ENCODE data around the gene ZMYM5. TPM values are rescaled to one million over a fixed set of nuclear protein-coding genes. Genes with fewer than 3 reads are reported as not detected.
"Not testable (repeated sequence)": the region's sequence is repeated elsewhere in the genome, so short reads cannot be mapped to it uniquely, and the experiment has no call there.

ZMYM5 gene
- total RNA-seq, 2 experiments from 2014 or later = 14.3 to 16.9 TPM

DNA sequence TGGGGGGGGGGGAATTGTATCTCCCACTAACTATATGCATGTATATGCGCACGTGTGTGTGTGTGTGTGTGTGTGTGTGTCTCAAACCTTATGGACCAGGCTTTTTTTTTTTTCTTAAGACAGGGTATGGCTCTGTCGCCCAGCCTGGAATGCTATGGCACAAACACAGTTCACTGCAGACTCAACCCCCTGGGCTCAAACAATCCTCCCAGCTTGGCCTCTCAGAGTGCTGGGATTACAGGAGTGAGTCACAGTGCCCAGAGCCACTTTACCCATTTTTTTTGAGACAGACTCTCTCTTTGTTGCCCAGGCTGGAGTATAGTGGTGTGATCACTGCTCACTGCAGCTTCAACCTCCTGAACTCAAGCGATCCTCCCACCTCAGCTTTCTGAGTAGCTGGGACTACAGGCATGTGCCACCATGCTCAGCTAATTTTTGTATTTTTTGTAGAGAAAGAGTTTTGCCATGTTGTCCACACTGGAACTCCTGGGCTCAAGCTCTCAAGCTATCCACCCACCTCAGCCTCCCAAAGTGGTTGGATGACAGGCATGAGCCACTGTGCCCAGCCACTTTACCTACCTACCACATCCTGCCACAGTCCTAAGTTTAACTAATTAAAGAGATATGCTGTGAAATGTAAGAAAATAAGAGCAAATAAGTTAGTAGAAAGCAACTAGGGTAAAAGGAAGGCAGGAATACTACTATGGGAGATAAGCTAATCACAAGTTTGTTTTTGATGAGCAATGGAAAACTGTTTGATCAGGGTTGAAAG, 2.4 kb downstream of the ZMYM5 start:
- Mint-ChIP-seq H3K27me3 (no peaks in the 10 kb centered on the region), H3K4me1 (peaks cover 41% of the 10 kb centered on the region), H3K9me3 (ENCODE audit: low read depth) (peaks cover 4% of the 10 kb centered on the region), H3K4me3 (peak overlapping the region; percentile 91), H3K27ac (peak overlapping the region; percentile 97), H3K36me3 (peaks cover 43% of the 10 kb centered on the region)
- DNase-seq (peak; percentile 65), ATAC-seq (no peak)
- CTCF ChIA-PET = interaction anchor here (0.7 to 2.1 kb wide), 5 partner anchors 9 to 80 kb away, joined by 3 to 6 read pairs (median 5); no protein-coding TSS in a partner anchor

- ATAC-seq; DNase-seq; H3K27me3 Mint-ChIP-seq; H3K27ac Mint-ChIP-seq; H3K4me3 Mint-ChIP-seq; H3K9me3 Mint-ChIP-seq (ENCODE audit: low read depth): not testable (repeated sequence)
- Mint-ChIP-seq H3K36me3 (peaks cover 51% of the 10 kb centered on the region), H3K4me1 (peaks cover 36% of the 10 kb centered on the region)
- CTCF ChIA-PET = interaction anchor here (1.0 kb wide), 1 partner anchor 65 kb away, joined by 3 read pairs; no protein-coding TSS in a partner anchor
Observed at GRCh38 chr13:19857637-19858036, 5.8 kb downstream of the ZMYM5 start.

DNA sequence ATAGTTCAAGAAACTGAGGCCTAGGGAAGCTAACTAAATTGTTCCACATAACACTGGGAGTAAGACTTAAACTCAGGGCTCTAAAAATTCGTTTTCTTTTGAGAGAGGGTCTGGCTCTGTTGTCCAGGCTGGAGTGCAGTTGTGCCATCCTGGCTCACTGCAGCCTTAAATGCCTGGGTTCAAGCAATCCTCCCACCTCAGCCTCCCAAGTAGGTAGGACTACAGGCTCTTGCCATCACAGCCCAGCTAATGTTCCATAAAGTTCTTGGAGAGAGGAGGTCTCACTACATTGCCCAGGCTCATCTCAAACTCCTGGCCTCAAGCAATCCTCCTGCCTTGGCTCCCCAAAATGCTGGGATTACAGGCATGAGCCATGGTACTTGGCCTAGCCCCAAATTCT, 10.7 kb downstream of the ZMYM5 start:
- no peak overlapping the region for H3K27ac Mint-ChIP-seq
- DNase-seq = no peak
- peaks cover 4% of the 10 kb centered on the region for H3K9me3 Mint-ChIP-seq (ENCODE audit: low read depth)
- CTCF ChIA-PET = interaction anchor here (0.7 to 1.4 kb wide), 3 partner anchors 9 to 15 kb away, joined by 3 to 6 read pairs (median 3); no protein-coding TSS in a partner anchor
- no peak overlapping the region for H3K4me3 Mint-ChIP-seq
- ATAC-seq = no peak
- H3K4me1 Mint-ChIP-seq = peaks cover 23% of the 10 kb centered on the region
- H3K27me3 Mint-ChIP-seq = no peaks in the 10 kb centered on the region
- H3K36me3 Mint-ChIP-seq = peaks cover 37% of the 10 kb centered on the region

DNA sequence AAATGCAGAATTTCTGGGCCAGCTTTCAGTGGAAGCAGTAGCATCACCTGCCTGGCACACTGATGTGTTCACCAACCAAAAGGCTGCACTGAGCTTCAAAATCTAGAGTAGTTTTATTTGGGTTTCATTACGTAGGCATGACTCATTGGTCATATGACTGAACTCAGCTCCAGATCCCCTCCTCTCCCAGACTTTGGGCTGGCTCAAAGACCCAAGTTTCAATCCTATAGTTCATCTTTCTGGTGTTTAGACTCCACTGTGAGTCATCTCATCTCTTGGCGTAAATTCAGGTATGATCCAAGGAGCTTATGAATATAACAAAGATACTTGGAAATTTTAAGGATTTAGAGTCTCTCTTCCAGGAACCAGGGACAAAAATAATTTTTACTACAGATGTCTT, 17.7 kb downstream of the ZMYM5 start:
- no peak for DNase-seq
- CTCF ChIA-PET = interaction anchor here (2.1 kb wide), 1 partner anchor 15 kb away, joined by 5 read pairs; no protein-coding TSS in a partner anchor
- H3K36me3 Mint-ChIP-seq = peaks cover 12% of the 10 kb centered on the region
- no peaks in the 10 kb centered on the region for H3K9me3 Mint-ChIP-seq (ENCODE audit: low read depth)
- H3K27ac Mint-ChIP-seq = no peak overlapping the region
- peaks cover 10% of the 10 kb centered on the region for H3K4me1 Mint-ChIP-seq
- H3K27me3 Mint-ChIP-seq = no peaks in the 10 kb centered on the region
- no peak overlapping the region for H3K4me3 Mint-ChIP-seq
- ATAC-seq = peak; percentile 49

DNA sequence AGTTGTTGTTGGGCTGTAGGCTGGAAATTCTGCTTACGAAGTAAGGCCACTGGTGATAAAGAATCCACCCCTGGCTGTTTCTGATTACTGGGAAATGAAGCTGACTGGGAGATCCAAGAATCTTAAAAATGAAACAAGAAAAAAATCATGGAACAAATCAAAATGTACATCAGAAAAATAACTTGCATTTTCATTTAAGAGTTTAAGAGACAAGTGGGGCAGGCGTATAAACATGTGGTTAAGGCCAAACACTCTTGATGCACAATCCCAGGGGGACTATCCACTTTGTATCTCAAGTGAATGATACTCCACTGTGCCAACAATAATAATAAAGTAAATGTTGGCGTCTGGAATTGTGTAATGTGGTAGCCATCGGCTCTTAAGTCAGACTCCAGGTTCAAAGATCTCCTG, 24.6 kb downstream of the ZMYM5 start:
- Mint-ChIP-seq H3K36me3 (peaks cover 40% of the 10 kb centered on the region), H3K27ac (no peak overlapping the region), H3K9me3 (ENCODE audit: low read depth) (no peaks in the 10 kb centered on the region), H3K4me1 (peaks cover 7% of the 10 kb centered on the region), H3K27me3 (no peaks in the 10 kb centered on the region), H3K4me3 (no peak overlapping the region)
- CTCF ChIA-PET = interaction anchor here (1.4 kb wide), 1 partner anchor 56 kb away, joined by 4 read pairs; the partner anchor contains the start of gene PSPC1
- no peak for ATAC-seq
- no peak for DNase-seq

DNA sequence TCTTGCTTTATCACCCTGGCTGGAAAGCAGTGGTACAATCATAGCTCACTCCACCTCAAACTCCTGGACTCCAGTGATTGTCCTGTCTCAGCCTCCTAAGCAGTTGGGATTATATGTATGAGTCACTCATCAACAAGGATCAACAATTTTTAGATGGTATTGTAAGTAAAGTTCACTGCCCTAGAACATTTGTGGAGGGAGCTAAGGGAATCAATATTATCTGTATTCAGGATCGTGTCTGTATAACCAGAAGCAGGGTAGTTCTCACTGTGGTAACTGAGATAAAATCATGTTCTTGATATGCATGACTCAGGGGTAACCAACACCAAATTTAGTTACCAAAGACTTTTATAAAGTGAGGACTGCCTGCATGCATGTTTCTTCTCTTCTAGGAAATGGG, 27.0 kb downstream of the ZMYM5 start:
- ATAC-seq = no peak
- H3K9me3 Mint-ChIP-seq (ENCODE audit: low read depth) = no peaks in the 10 kb centered on the region
- H3K27ac Mint-ChIP-seq = peak overlapping the region; percentile 3
- DNase-seq = no peak
- peaks cover 52% of the 10 kb centered on the region for H3K36me3 Mint-ChIP-seq
- H3K4me3 Mint-ChIP-seq = no peak overlapping the region
- H3K4me1 Mint-ChIP-seq = peaks cover 7% of the 10 kb centered on the region
- H3K27me3 Mint-ChIP-seq = no peaks in the 10 kb centered on the region
- CTCF ChIA-PET = no interaction called here

DNA sequence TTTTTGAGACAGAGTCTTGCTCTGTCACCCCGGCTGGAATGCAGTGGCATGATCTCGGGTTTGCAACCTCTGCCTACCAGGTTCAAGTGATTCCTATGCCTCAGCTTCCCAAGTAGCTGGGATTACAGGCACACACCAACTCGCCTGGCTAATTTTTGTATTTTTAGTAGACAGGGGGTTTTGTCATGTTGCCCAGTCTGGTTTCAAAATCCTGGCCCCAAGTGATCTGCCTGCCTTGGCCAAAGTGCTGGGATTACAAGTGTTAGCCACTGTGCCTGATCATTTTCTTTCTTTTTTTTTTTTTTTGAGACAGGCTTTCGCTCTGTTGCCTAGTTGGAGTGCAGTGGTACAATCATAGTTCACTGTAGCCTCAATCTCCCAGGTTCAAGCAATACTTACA, 28.7 kb downstream of the ZMYM5 start:
- Mint-ChIP-seq H3K4me3 (no peak overlapping the region), H3K4me1 (peaks cover 7% of the 10 kb centered on the region), H3K36me3 (peaks cover 56% of the 10 kb centered on the region), H3K9me3 (ENCODE audit: low read depth) (no peaks in the 10 kb centered on the region), H3K27ac (no peak overlapping the region), H3K27me3 (no peaks in the 10 kb centered on the region)
- CTCF ChIA-PET = interaction anchor here (1.2 kb wide), 1 partner anchor 17 kb away, joined by 4 read pairs; no protein-coding TSS in a partner anchor
- ATAC-seq (no peak), DNase-seq (no peak)

DNA sequence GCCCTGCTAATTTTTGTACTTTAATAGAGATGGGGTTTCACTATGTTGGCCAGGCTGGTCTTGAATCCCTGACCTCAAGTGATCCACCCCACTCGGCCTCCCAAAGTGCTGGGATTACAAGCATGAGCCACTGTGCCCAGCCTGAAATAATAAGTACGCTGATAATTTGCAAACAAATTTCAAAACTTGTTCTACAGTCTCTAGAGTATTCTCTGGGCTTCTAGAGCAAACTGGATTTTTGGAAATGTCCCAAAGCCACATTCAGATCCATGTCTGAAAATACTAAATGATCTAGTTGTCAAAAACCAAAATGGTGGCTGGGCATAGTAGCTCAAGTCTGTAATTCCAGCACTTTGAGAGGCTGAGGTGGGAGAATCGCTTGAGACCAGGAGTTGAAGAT, 40.8 kb downstream of the ZMYM5 start:
- Mint-ChIP-seq H3K9me3 (ENCODE audit: low read depth) (no peaks in the 10 kb centered on the region), H3K4me3 (no peak overlapping the region), H3K4me1 (peaks cover under 1% of the 10 kb centered on the region), H3K27ac (no peak overlapping the region), H3K27me3 (no peaks in the 10 kb centered on the region), H3K36me3 (peaks cover 49% of the 10 kb centered on the region)
- DNase-seq (no peak), ATAC-seq (no peak)
- CTCF ChIA-PET = interaction anchor here (1.7 kb wide), 1 partner anchor 11 kb away, joined by 4 read pairs; no protein-coding TSS in a partner anchor

- ATAC-seq = no peak
Observed at GRCh38 chr13:19818223-19818842, 45.1 kb downstream of the ZMYM5 start.

GRCh38 chr13:19817510-19818158, 45.8 kb downstream of the ZMYM5 start:
- Mint-ChIP-seq H3K27me3 (no peaks in the 10 kb centered on the region), H3K9me3 (ENCODE audit: low read depth) (no peaks in the 10 kb centered on the region), H3K4me3 (no peak overlapping the region), H3K4me1 (peaks cover 2% of the 10 kb centered on the region), H3K27ac (no peak overlapping the region), H3K36me3 (peaks cover 25% of the 10 kb centered on the region)
- CTCF ChIA-PET = interaction anchor here (0.5 to 1.2 kb wide), 6 partner anchors 8 to 989 kb away, joined by 3 to 4 read pairs (median 4); no protein-coding TSS in a partner anchor
- ATAC-seq (no peak), DNase-seq (no peak)

More at GRCh38 chr13:19818223-19818842, 45.1 kb downstream of the ZMYM5 start:
- Mint-ChIP-seq H3K27ac (no peak overlapping the region), H3K36me3 (peaks cover 29% of the 10 kb centered on the region), H3K4me3 (no peak overlapping the region), H3K27me3 (no peaks in the 10 kb centered on the region), H3K4me1 (peaks cover 2% of the 10 kb centered on the region), H3K9me3 (ENCODE audit: low read depth) (no peaks in the 10 kb centered on the region)
- DNase-seq = peak; percentile 42
- CTCF ChIA-PET = interaction anchor here (0.5 to 1.2 kb wide), 5 partner anchors 9 to 988 kb away, joined by 3 to 4 read pairs (median 3); no protein-coding TSS in a partner anchor

- Mint-ChIP-seq H3K27ac (no peak overlapping the region), H3K4me3 (no peak overlapping the region), H3K9me3 (ENCODE audit: low read depth) (no peaks in the 10 kb centered on the region), H3K27me3 (no peaks in the 10 kb centered on the region), H3K36me3 (peaks cover 28% of the 10 kb centered on the region), H3K4me1 (peaks cover 2% of the 10 kb centered on the region)
- DNase-seq = no peak
- CTCF ChIA-PET = interaction anchor here (0.6 kb wide), 1 partner anchor 17 kb away, joined by 4 read pairs; no protein-coding TSS in a partner anchor
- ATAC-seq = no peak
Observed at GRCh38 chr13:19817106-19817505, 46.3 kb downstream of the ZMYM5 start.

DNA sequence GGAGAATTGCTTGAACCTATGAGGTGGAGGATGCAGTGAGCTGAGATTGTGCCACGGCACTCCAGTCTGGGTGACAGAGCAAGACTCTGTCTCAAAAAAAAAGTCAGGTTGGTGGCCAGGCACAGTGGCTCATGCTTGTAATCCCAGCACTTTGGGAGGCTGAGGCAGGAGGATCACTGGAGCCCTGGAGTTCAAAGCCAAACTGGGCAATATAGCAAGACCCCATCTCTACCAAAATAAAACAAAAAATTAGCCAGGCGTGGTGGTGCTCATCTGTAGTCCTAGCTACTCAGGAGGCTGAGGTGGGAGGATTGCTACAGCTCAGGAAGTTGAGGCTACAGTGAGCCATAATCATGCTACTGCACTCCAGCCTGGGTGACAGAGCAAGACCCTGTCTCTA, 47.6 kb downstream of the ZMYM5 start:
- H3K9me3 Mint-ChIP-seq (ENCODE audit: low read depth); H3K27ac Mint-ChIP-seq; CTCF ChIA-PET; H3K27me3 Mint-ChIP-seq; H3K4me1 Mint-ChIP-seq; ATAC-seq; DNase-seq; H3K4me3 Mint-ChIP-seq: not testable (repeated sequence)
- peaks cover 24% of the 10 kb centered on the region for H3K36me3 Mint-ChIP-seq

Data from activated CD8-positive, alpha-beta memory T cell treated with anti-CD3 and anti-CD28 coated beads, Interleukin-2, amount 10 ng/mL, durations not matched to agents 7 days and 5 days (primary cell).